ENCODE results near the gene ZBTB7C. TPM values are rescaled to one million over a fixed set of nuclear protein-coding genes. Genes with fewer than 3 reads are reported as not detected.

Gene ZBTB7C
- total and polyA plus RNA-seq, 2 of the 8 experiments (the other 6 are each of a cell fraction or from before 2014, with no cell fraction given) = 0.15 to 0.45 TPM

DNA sequence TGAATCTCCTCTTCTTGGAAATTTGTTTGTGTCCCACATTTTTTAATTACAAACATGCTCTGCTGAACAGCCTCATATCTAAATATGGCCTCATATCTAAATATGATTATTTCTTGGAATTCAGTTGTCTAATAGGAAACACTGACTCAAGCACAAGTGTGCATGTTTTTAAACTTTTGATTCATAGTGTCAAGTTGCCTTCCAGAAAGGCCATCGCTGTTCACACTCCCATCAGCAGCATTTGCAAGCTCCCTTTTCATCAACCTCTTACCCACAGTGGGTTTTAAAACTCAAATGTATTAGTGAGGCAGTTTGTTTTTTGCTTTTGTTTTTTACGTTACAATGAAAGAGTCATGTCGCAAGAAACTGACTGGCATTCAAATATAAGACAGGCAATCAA, 413.5 kb downstream of the ZBTB7C start:
- Histone ChIP-seq H3K23me2 (ENCODE audit: low read depth, low read length) (no peaks in the 10 kb centered on the region), H3K4me2 (ENCODE audit: insufficient read depth in 1 of 2, low read depth in 2 of 2, low read length in 2 of 2) (no peak overlapping the region), H3K4me3 (ENCODE audit: extremely low read depth in 1 of 4, insufficient read depth in 2 of 4, low read depth in 3 of 4, low read length in 4 of 4) (no peak overlapping the region), H2BK20ac (ENCODE audit: low read length) (no peak overlapping the region), H2BK5ac (ENCODE audit: low read depth, low read length) (no peak overlapping the region), H4K20me1 (replicated peaks in 1 of 2; ENCODE audit: control insufficient read depth in 1 of 2, insufficient read depth in 2 of 2, low read length in 2 of 2) (no peaks in the 10 kb centered on the region), H3K23ac (ENCODE audit: insufficient read length) (no peak overlapping the region), H2BK15ac (ENCODE audit: low read length) (no peak overlapping the region), H4K8ac (ENCODE audit: extremely low read depth, insufficient read depth, low read length) (no peak overlapping the region), H4K5ac (ENCODE audit: insufficient read length, low read depth, low read length) (no peak overlapping the region), H3K4me1 (replicated peaks in 1 of 4; ENCODE audit: control insufficient read depth in 3 of 4, insufficient read depth in 4 of 4, low read length in 3 of 4) (no peaks in the 10 kb centered on the region; a peak in 1 of 7 replicates), H3K79me1 (ENCODE audit: low read depth, low read length) (no peaks in the 10 kb centered on the region), H3K4ac (replicated peaks; ENCODE audit: insufficient read length, low read depth, low read length) (no peak overlapping the region), H3K27ac (ENCODE audit: low read depth, low read length) (no peak overlapping the region), H3K27me3 (replicated peaks in 1 of 4; ENCODE audit: control insufficient read depth in 3 of 4, extremely low read depth in 1 of 4, insufficient read depth in 3 of 4, low read length in 3 of 4) (no peaks in the 10 kb centered on the region), H3K18ac (ENCODE audit: extremely low read depth, low read length) (no peak overlapping the region), H3K79me2 (ENCODE audit: control insufficient read depth in 1 of 2, insufficient read depth in 2 of 2, low read length in 2 of 2) (no peaks in the 10 kb centered on the region), H3K9me3 (ENCODE audit: insufficient read depth in 2 of 2, low read depth in 1 of 2, low read length in 1 of 2) (peaks cover 4 to 5% of the 10 kb centered on the region in 2 experiments; a peak in 2 of 4 replicates), H2AFZ (ENCODE audit: low read length) (no peak overlapping the region), H2BK12ac (ENCODE audit: low read depth, low read length) (no peak overlapping the region), H3K14ac (ENCODE audit: insufficient read length) (no peak overlapping the region), H4K91ac (replicated peaks; ENCODE audit: insufficient read length, low read length) (no peak overlapping the region), H3K56ac (replicated peaks; ENCODE audit: insufficient read length, low read depth, low read length) (no peak overlapping the region), H3K36me3 (ENCODE audit: control insufficient read depth in 2 of 4, insufficient read depth in 4 of 4, low read length in 3 of 4) (no peaks in the 10 kb centered on the region), H2AK5ac (ENCODE audit: low read depth, low read length) (no peak overlapping the region), H2BK120ac (replicated peaks; ENCODE audit: low read depth, low read length) (no peak overlapping the region), H3K9ac (replicated peaks in 1 of 4; ENCODE audit: extremely low read depth in 1 of 4, low read depth in 3 of 4, low read length in 3 of 4) (no peak overlapping the region)
- no peak for DNase-seq (ENCODE audit: low read depth in 1 of 2, low spot score in 2 of 2)
- no peak for FAIRE-seq
- CTCF ChIA-PET (ENCODE audit: partially characterized antibody) = interaction anchor here (0.6 to 6.6 kb wide), 13 partner anchors 8 to 660 kb away, joined by 3 to 117 read pairs (median 9); no protein-coding TSS in a partner anchor
- WGBS, 2 experiments (ENCODE audit: extremely low coverage in 1 of 2, insufficient coverage in 1 of 2, insufficient read length in 1 of 2, insufficient replicate concordance in 2 of 2, low coverage in 1 of 2, low lambda C conversion rate in 2 of 2, missing lambda C conversion rate in 1 of 2) = 89% methylated on average over 3 of the region's 3 CpGs; no CpG with 5 or more reads in 1 of the 2 experiments
- POLR2A ChIA-PET (ENCODE audit: partially characterized antibody) = interaction anchor here (1.0 to 2.4 kb wide), 2 partner anchors 20 to 65 kb away, joined by 3 to 9 read pairs; partner anchors contain the start of gene SMAD2
- no peak for TF ChIP-seq CBX5 (IDR thresholded peaks at IDR 0.05; ENCODE audit: low read depth, low read length)
- TF ChIP-seq, protein P1, sequence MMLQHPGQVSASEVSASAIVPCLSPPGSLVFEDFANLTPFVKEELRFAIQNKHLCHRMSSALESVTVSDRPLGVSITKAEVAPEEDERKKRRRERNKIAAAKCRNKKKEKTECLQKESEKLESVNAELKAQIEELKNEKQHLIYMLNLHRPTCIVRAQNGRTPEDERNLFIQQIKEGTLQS (IDR thresholded peaks at IDR 0.05; ENCODE audit: insufficient read depth, low read depth, low read length) = no peak
- TF ChIP-seq EP300 (IDR thresholded peaks at IDR 0.05; ENCODE audit: borderline replicate concordance in 1 of 2, low read depth in 2 of 2, low read length in 2 of 2) = no peak
- TF ChIP-seq, protein P2, sequence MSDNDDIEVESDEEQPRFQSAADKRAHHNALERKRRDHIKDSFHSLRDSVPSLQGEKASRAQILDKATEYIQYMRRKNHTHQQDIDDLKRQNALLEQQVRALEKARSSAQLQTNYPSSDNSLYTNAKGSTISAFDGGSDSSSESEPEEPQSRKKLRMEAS (IDR thresholded peaks at IDR 0.05) = no peak
- TF ChIP-seq KDM4A (IDR thresholded peaks at IDR 0.05; ENCODE audit: low read depth, low read length, severe bottlenecking) = no peak
- no peak for TF ChIP-seq YY1 (IDR thresholded peaks at IDR 0.05; ENCODE audit: low read depth, low read length)
- TF ChIP-seq HDAC6 (IDR thresholded peaks at IDR 0.05; ENCODE audit: low read depth, low read length) = no peak
- no peak for TF ChIP-seq SIN3A (conservative IDR thresholded peaks at IDR 0.05 in 1 of 2, IDR thresholded peaks at IDR 0.05 in 1 of 2; ENCODE audit: low read depth in 1 of 2, low read length in 2 of 2)
- no peak for TF ChIP-seq HDAC2 (IDR thresholded peaks at IDR 0.05; ENCODE audit: borderline replicate concordance in 1 of 2, low read depth in 2 of 2, low read length in 2 of 2)
- no peak for TF ChIP-seq RNF2 (IDR thresholded peaks at IDR 0.05; ENCODE audit: borderline replicate concordance, low read depth, low read length, missing control alignments, poor library complexity, severe bottlenecking)
- TF ChIP-seq KDM5A (IDR thresholded peaks at IDR 0.05; ENCODE audit: low read length) = no peak
- TF ChIP-seq GTF2F1 (IDR thresholded peaks at IDR 0.05; ENCODE audit: borderline replicate concordance, low read depth, low read length) = no peak
